Mononuclear cell (primary cell): ENCODE data around the gene FYB1. TPM values are rescaled to one million over a fixed set of nuclear protein-coding genes. Genes with fewer than 3 reads are reported as not detected.

Source experiments
- H3K27me3 ChIP-seq: 2 replicates; pipeline ENCODE4 v1.6.0; 2011; ENCODE audit warnings: low read length, control low read depth; ENCODE audit not compliant: insufficient read depth
- H3K4me1 ChIP-seq: 2 replicates; pipeline ENCODE4 v1.5.1; 2011; ENCODE audit warnings: mild to moderate bottlenecking, low read length, control low read depth; ENCODE audit not compliant: insufficient read depth
- H3K4me3 ChIP-seq: 2 replicates; pipeline ENCODE4 v1.5.1; 2011; ENCODE audit warnings: mild to moderate bottlenecking, low read length, moderate library complexity
- H3K9me3 ChIP-seq: 2 replicates; pipeline ENCODE4 v1.5.1; 2011; ENCODE audit warnings: low read depth, mild to moderate bottlenecking, control low read depth, low read length
- total RNA-seq: library from RNA; depleted of rRNA; stranded (reverse); fragments of >200 nt; gene quantifications from one replicate; pipeline ENCODE4 v1.2.3, GENCODE V29; 2012

The FYB1 gene
- total RNA-seq, 1 donor = 189 TPM

DNA sequence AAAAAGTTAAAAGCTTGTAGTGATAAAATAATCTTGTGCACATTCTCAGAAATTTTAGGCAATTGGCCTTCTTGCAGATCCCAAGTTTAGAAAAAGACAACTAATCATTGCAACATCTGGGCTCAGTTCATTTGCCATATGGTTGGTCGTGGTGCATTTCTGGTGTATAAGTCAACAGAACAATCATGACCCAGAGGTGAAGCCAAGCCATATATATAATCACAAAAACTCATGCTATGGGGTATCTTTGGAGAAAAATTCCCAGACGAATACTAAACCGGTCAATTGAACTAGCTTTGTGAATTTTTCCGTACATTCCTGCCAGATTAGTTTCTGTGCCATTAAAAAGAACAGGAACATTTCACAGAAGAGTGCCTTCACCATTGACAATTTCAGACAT, 50.3 kb downstream of the FYB1 start:
- no peak overlapping the region for H3K4me3 ChIP-seq
- H3K9me3 ChIP-seq = no peaks in the 10 kb centered on the region
- H3K4me1 ChIP-seq = peaks cover 54% of the 10 kb centered on the region

DNA sequence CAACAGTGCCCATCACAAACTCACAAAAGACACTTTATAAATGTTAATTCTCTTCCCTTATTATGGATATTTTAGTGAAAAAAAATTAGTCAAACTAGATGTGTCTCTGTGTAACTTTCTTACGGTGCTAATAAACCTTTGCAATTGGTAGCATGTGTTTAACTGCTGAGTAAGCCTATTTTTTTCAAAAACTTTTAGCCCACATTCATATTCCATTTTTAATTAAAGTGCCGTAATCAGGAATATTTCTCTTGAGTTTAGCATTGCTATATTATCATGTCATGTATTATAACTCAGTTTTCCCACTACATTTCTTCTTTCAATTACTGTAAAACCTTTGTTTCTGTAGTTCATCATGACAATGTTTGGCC, 51.4 kb downstream of the FYB1 start:
- Histone ChIP-seq H3K9me3 (no peaks in the 10 kb centered on the region), H3K4me3 (no peak overlapping the region), H3K4me1 (peaks cover 59% of the 10 kb centered on the region), H3K27me3 (no peaks in the 10 kb centered on the region)

More for the DNA sequence above, 50.3 kb downstream of the FYB1 start:
- H3K27me3 ChIP-seq = no peaks in the 10 kb centered on the region

DNA sequence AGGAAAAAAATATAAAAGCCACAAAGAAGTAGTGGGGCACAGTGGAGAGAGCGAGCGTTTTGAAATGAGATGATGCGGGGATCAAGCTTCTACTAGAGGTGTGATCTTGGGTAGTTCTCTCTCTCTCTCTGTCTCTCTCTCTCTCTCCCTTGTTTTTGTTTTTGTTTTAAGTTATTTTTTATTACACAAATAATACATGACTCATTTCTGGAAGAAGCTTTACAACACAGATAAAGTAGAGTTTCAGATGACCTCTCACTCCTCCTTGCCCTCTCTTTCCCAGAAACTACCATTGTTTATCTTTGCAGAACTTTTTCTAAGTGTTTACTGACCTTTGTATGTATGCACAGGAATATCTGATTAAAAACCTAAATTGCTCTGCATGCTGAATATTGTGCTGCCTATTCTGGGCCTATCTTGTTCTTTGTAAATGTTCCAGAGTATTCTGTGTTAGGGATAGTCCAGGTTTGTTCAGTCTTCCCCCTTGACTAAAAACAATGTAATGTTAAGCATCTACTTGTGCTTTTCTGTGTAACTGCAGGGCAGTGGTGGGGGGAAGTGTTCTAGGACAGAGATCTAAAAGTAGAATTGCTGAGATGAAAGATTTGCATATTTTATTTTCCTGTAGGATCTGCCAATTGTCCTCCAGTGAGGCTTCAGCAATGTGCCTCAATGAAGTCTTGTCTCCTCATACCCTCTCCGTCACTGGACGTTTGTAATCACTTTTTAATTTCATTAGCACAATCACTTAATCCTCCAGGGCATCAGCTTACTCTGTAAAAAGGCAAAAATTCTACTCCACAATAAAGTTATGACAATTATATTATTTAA, 52.0 kb downstream of the FYB1 start:
- Histone ChIP-seq H3K27me3 (no peaks in the 10 kb centered on the region), H3K9me3 (no peaks in the 10 kb centered on the region), H3K4me1 (peaks cover 59% of the 10 kb centered on the region), H3K4me3 (no peak overlapping the region)

DNA sequence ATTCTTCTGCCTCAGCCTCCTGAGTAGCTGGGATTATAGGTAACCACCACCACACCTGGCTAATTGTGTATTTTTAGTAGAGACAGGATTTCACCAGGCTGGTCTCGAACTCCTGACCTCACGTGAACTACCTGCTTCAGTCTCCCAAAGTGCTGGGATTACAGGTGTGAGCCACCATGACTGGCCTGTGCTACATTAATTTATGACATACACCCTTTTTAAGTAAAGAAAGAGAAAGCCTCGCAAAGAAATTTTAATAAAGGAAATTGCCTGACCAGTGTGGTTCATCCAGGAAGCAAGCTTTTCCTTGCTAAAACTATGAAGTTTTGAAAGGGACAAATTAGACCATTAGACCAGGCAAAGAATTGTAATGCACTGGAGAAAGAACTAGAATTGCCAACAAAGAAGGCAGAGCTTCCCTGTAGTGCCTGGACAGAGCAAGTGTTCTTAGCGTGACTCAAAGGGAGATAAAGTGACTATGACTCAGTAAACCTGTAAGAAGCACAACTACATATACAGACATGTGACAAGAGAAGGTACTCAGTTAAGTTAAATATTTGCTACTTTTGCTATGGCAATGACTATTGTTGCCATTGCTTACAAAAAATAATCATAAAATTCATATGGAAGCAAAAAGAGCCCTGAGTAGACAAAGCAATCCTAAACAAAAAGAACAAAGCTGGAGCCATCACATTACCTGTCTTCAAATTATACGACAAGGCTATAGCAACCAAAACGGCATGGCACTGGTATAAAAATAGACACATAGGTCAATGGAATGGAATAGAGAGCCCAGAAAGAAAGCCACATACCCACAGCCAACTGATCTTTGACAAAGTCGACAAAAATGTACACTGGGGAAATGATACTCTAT, 54.6 kb downstream of the FYB1 start:
- H3K9me3 ChIP-seq = no peaks in the 10 kb centered on the region
- no peak overlapping the region for H3K4me3 ChIP-seq
- H3K4me1 ChIP-seq = peaks cover 50% of the 10 kb centered on the region
- no peaks in the 10 kb centered on the region for H3K27me3 ChIP-seq

DNA sequence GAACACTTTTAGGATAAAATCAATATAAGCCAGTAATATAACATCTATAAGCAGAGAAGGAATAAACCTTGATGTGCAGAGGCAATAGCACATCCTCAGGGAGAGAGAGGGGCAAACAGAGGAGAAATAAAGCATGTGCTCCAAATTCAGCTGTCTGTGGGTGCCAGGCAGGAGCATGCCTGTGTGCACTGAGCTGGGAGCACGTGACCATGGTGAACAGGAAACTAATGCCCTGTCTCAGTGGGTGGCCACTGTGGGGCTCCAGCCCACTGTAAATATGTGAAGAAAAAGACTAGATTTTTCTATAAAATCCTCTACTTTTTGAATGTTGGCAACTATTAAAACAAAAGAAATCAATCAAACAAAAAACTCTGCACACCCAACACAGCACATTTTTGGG, 55.3 kb downstream of the FYB1 start:
- Histone ChIP-seq H3K9me3 (no peaks in the 10 kb centered on the region), H3K27me3 (no peaks in the 10 kb centered on the region), H3K4me1 (peaks cover 51% of the 10 kb centered on the region), H3K4me3 (no peak overlapping the region)

DNA sequence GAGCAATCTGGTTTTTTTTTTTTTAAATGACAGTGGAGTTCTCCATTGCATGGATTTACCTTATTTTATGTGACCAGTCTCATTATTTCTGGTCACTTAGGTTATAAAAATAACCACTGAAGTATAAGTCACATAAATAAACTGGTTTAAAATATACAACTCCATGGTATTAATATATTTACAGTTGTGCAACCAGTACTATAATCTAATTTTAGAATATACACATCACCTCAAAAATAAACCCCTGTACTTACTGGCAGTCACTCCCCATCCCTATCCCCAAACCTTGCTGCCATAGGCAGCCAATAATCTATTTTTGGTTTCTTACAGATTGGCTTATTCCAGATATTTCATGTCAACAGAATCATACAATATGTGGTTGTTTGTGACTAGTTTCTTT, 57.8 kb downstream of the FYB1 start:
- Histone ChIP-seq H3K4me3 (no peak overlapping the region), H3K4me1 (peaks cover 61% of the 10 kb centered on the region), H3K9me3 (no peaks in the 10 kb centered on the region), H3K27me3 (no peaks in the 10 kb centered on the region)

DNA sequence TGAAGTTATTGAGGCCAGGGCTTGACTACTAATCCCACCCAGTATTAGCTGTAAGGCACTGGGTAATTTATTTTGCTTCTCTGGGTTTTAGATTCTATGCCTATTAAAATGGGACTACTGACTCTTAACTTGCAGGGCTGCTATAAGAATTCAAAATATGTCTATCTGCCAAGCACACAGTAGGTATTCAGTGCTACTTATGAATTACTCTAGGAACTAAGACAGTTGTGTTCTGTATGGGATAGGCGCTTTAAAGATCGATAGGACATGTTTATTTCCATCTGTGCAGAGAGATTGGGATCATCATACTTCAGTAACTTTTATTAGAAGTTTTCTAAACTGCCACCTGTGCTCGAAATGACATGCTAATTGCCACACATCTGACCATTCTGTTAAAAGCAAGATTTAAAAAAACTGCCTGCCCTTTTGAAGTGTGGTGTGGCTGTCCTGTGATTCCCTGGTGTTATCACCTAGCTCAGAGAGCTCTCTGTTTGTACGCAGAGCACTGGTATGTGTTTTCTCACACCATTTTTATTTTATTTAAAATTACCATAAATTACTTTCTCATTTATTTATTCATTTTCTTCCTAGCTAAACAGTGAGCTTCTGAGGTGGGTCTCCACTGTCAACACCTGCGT, 58.7 kb downstream of the FYB1 start:
- H3K9me3 ChIP-seq = no peaks in the 10 kb centered on the region
- H3K4me1 ChIP-seq = peaks cover 62% of the 10 kb centered on the region

DNA sequence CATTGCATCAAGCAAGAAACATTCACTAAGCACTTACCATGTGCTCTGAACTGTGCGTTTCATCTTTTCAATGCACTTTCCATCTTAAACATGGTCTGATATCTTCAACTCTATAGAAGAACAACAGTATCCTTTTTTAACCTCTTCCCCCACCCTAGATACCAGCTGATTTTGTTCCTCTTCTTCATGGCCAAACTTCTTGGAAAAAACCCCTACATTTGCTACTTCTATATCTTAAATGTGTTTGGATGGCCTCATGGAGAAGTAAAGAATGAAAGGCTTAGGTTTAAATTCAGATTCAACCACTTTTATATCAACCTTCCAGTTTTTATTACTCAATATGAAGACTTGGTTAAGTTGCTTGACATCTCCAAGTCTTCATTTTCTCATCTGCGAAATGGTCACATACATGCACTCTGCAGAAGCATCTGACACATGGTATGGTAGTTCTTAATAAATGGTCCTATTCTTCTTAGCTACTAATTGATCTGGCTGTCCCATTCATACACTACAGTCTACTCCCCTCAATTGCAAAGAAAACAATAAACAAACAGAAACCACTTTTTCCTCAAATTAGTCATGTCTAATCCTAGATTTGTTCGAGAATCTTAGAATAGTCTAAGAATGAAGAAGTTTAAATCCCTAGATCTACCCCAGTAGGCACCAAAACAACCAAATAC, 59.4 kb downstream of the FYB1 start:
- H3K27me3 ChIP-seq = no peaks in the 10 kb centered on the region
- peaks cover 55% of the 10 kb centered on the region for H3K4me1 ChIP-seq
- H3K9me3 ChIP-seq = no peaks in the 10 kb centered on the region
- H3K4me3 ChIP-seq = no peak overlapping the region

More for the DNA sequence above, 58.7 kb downstream of the FYB1 start:
- Histone ChIP-seq H3K4me3 (no peak overlapping the region), H3K27me3 (no peaks in the 10 kb centered on the region)

DNA sequence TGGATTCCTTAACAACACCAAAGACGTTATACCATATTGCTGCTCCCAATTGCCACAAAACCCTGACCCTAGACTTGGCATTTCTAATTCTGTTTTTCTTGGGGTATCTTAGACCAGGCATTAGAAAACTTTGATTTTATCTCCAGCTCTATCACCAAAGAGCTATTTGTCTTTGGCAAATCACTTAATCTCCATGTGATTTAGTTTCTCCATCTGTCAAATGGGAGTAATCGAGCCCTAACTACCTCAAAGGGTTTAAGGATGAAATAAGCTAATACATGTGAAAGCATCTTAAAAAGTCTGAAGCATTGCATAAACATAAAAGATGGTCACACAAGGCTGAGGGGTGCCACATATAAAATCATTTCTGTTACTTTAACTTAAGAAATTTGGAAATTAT, 60.6 kb downstream of the FYB1 start:
- Histone ChIP-seq H3K27me3 (no peaks in the 10 kb centered on the region), H3K4me1 (peaks cover 45% of the 10 kb centered on the region), H3K9me3 (no peaks in the 10 kb centered on the region), H3K4me3 (no peak overlapping the region)

DNA sequence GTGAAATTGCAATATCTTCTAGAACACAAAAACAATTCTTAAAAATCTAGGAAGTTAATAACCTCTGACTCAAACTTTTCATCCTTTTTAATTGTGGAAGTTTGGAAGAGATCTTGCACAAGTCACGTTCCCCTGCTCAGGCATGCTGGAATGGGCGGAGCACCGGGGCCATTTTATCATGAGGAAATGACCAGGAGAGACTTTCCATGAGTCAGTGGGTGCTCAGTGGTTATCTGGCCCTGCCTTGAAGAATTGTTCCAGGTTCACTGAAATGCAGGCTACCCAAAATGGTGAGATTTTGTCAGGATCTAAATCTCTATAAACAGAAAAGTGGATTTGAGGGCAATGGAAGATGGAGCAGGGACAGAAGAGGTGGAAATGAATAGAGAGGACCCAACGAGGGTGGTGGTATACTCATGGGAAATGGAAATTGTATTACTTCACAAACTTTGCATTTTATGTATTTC, 61.2 kb downstream of the FYB1 start:
- Histone ChIP-seq H3K9me3 (no peaks in the 10 kb centered on the region), H3K27me3 (no peaks in the 10 kb centered on the region), H3K4me1 (peaks cover 48% of the 10 kb centered on the region), H3K4me3 (no peak overlapping the region)

DNA sequence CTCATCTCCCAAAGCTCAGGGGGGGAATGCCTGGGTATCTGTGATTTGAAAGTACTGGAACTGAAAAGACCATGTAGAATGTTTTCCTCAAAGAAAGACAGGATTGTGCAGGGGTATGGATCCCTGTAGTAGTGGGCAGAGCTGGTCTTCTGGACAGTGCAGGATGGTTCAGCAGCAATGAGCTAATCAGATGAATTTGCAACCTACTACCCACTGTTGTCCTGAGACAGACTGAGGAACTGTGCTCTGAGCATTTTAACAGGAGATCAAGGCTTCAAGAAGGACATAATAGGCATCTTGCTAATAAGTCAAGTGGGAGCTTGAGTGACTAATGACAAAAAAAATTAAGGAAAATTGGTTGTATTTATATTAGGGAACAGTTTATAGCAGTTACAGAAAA, 61.7 kb downstream of the FYB1 start:
- H3K4me3 ChIP-seq = no peak overlapping the region
- H3K4me1 ChIP-seq = peaks cover 52% of the 10 kb centered on the region
- no peaks in the 10 kb centered on the region for H3K27me3 ChIP-seq
- H3K9me3 ChIP-seq = no peaks in the 10 kb centered on the region

DNA sequence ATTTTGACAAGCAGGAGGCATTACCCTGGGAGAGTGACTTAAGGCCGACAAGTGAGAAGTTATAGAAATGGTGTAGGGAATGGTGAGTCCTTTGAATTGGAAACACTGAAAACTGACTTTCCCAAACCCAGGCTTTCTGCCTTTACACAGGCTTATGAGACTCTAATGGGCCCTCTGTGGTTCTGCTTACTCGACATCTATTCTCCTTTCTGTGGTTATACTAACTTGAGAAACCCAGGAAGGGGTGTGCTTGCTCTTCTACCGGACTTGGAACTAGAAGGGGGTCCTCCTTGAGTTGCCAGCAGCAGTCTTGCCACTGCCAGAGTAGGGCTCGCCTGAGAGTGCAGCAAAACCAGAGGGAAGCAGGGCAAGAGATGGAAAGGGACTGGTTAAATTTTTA, 63.3 kb downstream of the FYB1 start:
- no peaks in the 10 kb centered on the region for H3K9me3 ChIP-seq
- H3K27me3 ChIP-seq = no peaks in the 10 kb centered on the region
- H3K4me1 ChIP-seq = peaks cover 68% of the 10 kb centered on the region
- H3K4me3 ChIP-seq = no peak overlapping the region

DNA sequence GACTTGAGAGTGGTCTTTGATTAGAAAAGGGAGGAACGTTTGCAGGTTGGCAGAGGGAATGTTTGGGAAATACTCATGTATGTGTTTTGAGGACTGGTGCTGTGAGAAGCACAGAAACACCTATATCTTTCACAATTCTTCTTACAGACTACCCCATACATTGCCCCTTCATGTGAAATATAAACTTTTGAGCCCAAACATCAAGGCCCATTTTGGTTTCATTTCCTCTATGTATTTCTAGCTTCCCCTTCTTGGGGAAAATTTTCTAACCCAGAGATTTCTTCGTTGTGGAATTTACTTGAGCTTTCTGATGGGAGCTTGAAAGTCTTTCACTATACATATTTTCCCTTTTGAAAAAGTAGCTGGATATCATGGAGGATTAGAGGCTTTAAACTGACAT, 67.6 kb downstream of the FYB1 start:
- peaks cover 61% of the 10 kb centered on the region for H3K4me1 ChIP-seq
- H3K27me3 ChIP-seq = no peaks in the 10 kb centered on the region
- H3K4me3 ChIP-seq = no peak overlapping the region

DNA sequence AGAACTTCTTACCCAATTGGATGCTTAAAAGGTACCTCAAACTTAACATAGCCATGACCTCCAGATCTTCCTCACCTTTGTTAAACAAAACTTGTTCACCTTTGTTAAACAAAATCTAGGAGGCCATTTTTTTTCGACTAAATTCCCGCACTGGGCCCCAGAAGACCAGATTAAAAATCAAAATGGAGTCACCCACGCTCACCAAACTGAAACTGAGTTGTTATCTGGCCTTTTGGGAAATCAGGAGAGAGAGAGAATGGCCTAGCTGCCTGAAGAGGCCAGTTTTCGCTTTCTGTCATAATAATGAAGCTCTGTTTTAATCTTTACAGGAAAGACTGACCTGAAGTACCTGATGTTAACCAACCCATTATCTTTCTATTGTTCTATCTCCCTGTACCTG, 69.4 kb downstream of the FYB1 start:
- Histone ChIP-seq H3K27me3 (no peaks in the 10 kb centered on the region), H3K4me3 (no peak overlapping the region), H3K9me3 (no peaks in the 10 kb centered on the region), H3K4me1 (peaks cover 54% of the 10 kb centered on the region)

More for the DNA sequence above, 67.6 kb downstream of the FYB1 start:
- no peaks in the 10 kb centered on the region for H3K9me3 ChIP-seq
